GM12878 (cell line): ENCODE results near the gene OTUB2.

ENCODE experiments used
- CTCF ChIP-seq, 3 experiments: IDR thresholded peaks in 2 of 3; conservative IDR thresholded peaks in 1 of 3; 2 replicates each; pipeline ENCODE4 v1.5.1; 2011; ENCODE audit warnings: low read depth in 3 of 3, low read length in 3 of 3, mild to moderate bottlenecking in 3 of 3, control low read depth in 2 of 3, moderate library complexity in 2 of 3, inconsistent platforms in 1 of 3, mixed read lengths in 1 of 3; ENCODE audit not compliant: control insufficient read depth in 2 of 3, insufficient read depth in 1 of 3; ENCODE audit errors: extremely low read depth in 1 of 3
- EGR1 ChIP-seq, 2 experiments: IDR thresholded peaks; 1 replicate in 1 of 2; 2 replicates in 1 of 2; pipeline ENCODE4 v1.6.1; 2011 to 2012; ENCODE audit warnings: low read depth in 2 of 2, low read length in 2 of 2, borderline replicate concordance in 1 of 2, mild to moderate bottlenecking in 1 of 2, moderate library complexity in 1 of 2
- EZH2 ChIP-seq: IDR thresholded peaks from 2 replicates; pipeline ENCODE4 v1.6.1; 2012; ENCODE audit warnings: low read depth, mild to moderate bottlenecking, control low read depth, inconsistent platforms, low read length, borderline replicate concordance; ENCODE audit not compliant: control insufficient read depth
- JUND ChIP-seq: IDR thresholded peaks from 2 replicates; pipeline ENCODE4 v1.6.1; 2012; ENCODE audit warnings: low read depth, mild to moderate bottlenecking, low read length, improper control_type of control experiment, moderate library complexity
- RBBP5 ChIP-seq: fragments of 200-600 bp; sonication (generic); conservative IDR thresholded peaks from 2 replicates; pipeline ENCODE4 v1.6.1; 2016
- ZZZ3 ChIP-seq: IDR thresholded peaks from 2 replicates; pipeline ENCODE4 v1.6.1; 2011; ENCODE audit warnings: low read depth; ENCODE audit not compliant: control insufficient read depth, insufficient read length
- TF ChIP-seq, protein P1 (sequence below): fragments of 450-650 bp; IDR thresholded peaks from 2 replicates; pipeline ENCODE4 v1.6.1; 2017; ENCODE audit warnings: antibody characterized with exemption, mild to moderate bottlenecking, moderate library complexity

GRCh38 chr14:94022532-94023411, 3.4 kb upstream of the OTUB2 start:
- TF ChIP-seq EZH2, result no peak
- no peak for TF ChIP-seq RBBP5
- TF ChIP-seq CTCF (IDR thresholded peaks at IDR 0.05 in 2 of 3, conservative IDR thresholded peaks at IDR 0.05 in 1 of 3; ENCODE audit: control insufficient read depth in 2 of 3, extremely low read depth in 1 of 3, insufficient read depth in 1 of 3, low read depth in 3 of 3, low read length in 3 of 3), result no peak
- TF ChIP-seq, protein P1, sequence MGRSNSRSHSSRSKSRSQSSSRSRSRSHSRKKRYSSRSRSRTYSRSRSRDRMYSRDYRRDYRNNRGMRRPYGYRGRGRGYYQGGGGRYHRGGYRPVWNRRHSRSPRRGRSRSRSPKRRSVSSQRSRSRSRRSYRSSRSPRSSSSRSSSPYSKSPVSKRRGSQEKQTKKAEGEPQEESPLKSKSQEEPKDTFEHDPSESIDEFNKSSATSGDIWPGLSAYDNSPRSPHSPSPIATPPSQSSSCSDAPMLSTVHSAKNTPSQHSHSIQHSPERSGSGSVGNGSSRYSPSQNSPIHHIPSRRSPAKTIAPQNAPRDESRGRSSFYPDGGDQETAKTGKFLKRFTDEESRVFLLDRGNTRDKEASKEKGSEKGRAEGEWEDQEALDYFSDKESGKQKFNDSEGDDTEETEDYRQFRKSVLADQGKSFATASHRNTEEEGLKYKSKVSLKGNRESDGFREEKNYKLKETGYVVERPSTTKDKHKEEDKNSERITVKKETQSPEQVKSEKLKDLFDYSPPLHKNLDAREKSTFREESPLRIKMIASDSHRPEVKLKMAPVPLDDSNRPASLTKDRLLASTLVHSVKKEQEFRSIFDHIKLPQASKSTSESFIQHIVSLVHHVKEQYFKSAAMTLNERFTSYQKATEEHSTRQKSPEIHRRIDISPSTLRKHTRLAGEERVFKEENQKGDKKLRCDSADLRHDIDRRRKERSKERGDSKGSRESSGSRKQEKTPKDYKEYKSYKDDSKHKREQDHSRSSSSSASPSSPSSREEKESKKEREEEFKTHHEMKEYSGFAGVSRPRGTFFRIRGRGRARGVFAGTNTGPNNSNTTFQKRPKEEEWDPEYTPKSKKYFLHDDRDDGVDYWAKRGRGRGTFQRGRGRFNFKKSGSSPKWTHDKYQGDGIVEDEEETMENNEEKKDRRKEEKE, result no peak
- no peak for TF ChIP-seq EGR1 (IDR thresholded peaks at IDR 0.05; ENCODE audit: borderline replicate concordance in 1 of 2, low read depth in 2 of 2, low read length in 2 of 2)
- TF ChIP-seq ZZZ3, result no peak
- TF ChIP-seq JUND, result no peak
